Gastroesophageal sphincter (tissue), 4 donors: Measurements from ENCODE around the gene ARHGAP26. TPM values are rescaled to one million over a fixed set of nuclear protein-coding genes. Genes with fewer than 3 reads are reported as not detected.

ENCODE experiments used
- ATAC-seq: fragments of 150-250 bp; one replicate; pipeline ENCODE4 v1.9.1; 2016; ENCODE audit warnings: mild to moderate bottlenecking, moderate library complexity
- H3K27ac ChIP-seq, 4 donors: fragments of 200-600 bp; sonication (generic) in 3 of 4; 1 replicate in 3 of 4; 2 replicates in 1 of 4; pipeline ENCODE4 v1.5.1; 2016 to 2019
- H3K27me3 ChIP-seq: fragments of 200-600 bp; sonication (generic); one replicate; pipeline ENCODE4 v1.5.1; 2019
- H3K36me3 ChIP-seq, 2 donors: fragments of 200-600 bp; sonication (generic); one replicate each; pipeline ENCODE4 v1.5.1; 2019; ENCODE audit warnings: control low read depth in 1 of 2
- H3K4me1 ChIP-seq, 3 donors: fragments of 200-600 bp; sonication (generic); 1 replicate in 2 of 3; 2 replicates in 1 of 3; pipeline ENCODE4 v1.5.1; 2016 to 2019; ENCODE audit warnings: control low read depth in 2 of 3
- H3K4me3 ChIP-seq, 2 donors: fragments of 200-600 bp; sonication (generic); one replicate each; pipeline ENCODE4 v1.5.1; 2019; ENCODE audit warnings: mild to moderate bottlenecking in 1 of 2, moderate library complexity in 1 of 2
- H3K9me3 ChIP-seq, 3 donors: fragments of 200-600 bp; sonication (generic); one replicate each; pipeline ENCODE4 v1.5.1; 2017 to 2019; ENCODE audit warnings: control low read depth in 2 of 3
- EP300 ChIP-seq: sonication (generic); formaldehyde crosslinking; IDR thresholded peaks from one replicate; pipeline ENCODE4 v1.6.1; 2017; ENCODE audit warnings: antibody characterized with exemption, mild to moderate bottlenecking
- POLR2A ChIP-seq, 2 donors: fragments of 450-650 bp; IDR thresholded peaks; one replicate each; pipeline ENCODE4 v1.6.1; 2017; ENCODE audit warnings: antibody characterized with exemption in 2 of 2, mild to moderate bottlenecking in 2 of 2, moderate library complexity in 1 of 2
- POLR2AphosphoS5 ChIP-seq: sonication (generic); formaldehyde crosslinking; IDR thresholded peaks from one replicate; pipeline ENCODE4 v1.6.1; 2017; ENCODE audit warnings: antibody characterized with exemption
- WGBS, 2 donors: methylation state at CpG; one replicate each; pipeline ENCODE4 v1.1.5; 2018; ENCODE audit warnings: low coverage in 1 of 2; 5-methylcytosine and 5-hydroxymethylcytosine counted together
- total RNA-seq, 4 donors: library from RNA; depleted of rRNA; stranded (reverse); fragments of >200 nt; gene quantifications; one replicate each; pipeline ENCODE4 v1.1.0, GENCODE V29; 2016
- TF ChIP-seq, protein P1 (sequence below), 4 experiments: fragments of 200-600 bp in 2 of 4; fragments of 450-650 bp in 2 of 4; sonication (generic) in 1 of 4; IDR thresholded peaks; one replicate each; pipeline ENCODE4 v1.5.1; 2017 to 2019; ENCODE audit warnings: antibody characterized with exemption in 4 of 4, mild to moderate bottlenecking in 2 of 4, moderate library complexity in 2 of 4

Gene ARHGAP26
- total RNA-seq, 4 donors from 2014 or later = 15.2 to 41.7 (median 31.7) TPM

DNA sequence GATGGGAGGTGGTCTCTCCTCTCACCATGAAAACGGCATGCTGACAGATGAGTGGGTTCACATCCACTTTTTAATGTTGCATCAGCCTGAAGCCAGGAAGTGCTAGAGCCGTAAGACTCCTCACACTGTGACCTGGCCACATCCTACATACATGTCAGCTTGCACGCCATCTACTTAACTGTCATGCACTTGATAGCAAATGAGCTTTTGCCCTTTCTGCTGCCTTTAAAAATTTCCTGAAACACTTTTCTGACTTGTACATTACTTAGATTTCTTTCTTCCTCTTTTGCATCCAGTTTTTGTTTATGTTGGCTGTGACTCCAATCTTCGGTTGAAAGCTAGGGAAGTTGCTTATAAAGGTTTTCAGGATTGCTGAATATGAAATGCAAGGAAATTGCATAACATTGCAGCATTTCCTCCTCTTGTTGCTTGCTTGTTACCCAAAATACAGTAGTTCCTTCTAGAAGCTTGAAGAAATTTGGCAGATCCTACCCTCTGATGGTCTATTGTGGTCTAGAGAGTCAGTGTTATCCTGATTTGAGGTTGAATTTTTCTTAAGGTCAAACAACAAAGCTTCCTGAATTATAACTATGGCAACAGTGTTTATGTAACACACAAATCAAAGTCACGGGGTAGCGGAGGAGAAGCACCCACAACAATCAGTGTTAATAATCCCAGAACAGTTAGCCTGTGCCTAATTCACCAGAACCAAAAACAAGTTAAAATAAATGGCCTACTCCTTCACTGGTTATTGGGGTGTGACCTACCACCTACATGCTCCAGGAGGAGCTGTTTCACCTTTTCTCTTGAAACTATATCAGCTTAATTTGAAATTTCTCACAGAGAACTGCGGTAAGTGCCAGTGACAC lies 232.5 kb downstream of the ARHGAP26 start:
- TF ChIP-seq POLR2AphosphoS5 (peak; percentile 58), EP300 (no peak), POLR2A (IDR thresholded peaks at IDR 0.05) (no peak)
- TF ChIP-seq, protein P1, sequence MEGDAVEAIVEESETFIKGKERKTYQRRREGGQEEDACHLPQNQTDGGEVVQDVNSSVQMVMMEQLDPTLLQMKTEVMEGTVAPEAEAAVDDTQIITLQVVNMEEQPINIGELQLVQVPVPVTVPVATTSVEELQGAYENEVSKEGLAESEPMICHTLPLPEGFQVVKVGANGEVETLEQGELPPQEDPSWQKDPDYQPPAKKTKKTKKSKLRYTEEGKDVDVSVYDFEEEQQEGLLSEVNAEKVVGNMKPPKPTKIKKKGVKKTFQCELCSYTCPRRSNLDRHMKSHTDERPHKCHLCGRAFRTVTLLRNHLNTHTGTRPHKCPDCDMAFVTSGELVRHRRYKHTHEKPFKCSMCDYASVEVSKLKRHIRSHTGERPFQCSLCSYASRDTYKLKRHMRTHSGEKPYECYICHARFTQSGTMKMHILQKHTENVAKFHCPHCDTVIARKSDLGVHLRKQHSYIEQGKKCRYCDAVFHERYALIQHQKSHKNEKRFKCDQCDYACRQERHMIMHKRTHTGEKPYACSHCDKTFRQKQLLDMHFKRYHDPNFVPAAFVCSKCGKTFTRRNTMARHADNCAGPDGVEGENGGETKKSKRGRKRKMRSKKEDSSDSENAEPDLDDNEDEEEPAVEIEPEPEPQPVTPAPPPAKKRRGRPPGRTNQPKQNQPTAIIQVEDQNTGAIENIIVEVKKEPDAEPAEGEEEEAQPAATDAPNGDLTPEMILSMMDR (IDR thresholded peaks at IDR 0.05) = peak; percentile 33 to 68 (median 64)
- H3K4me1 ChIP-seq = peaks cover 20 to 56% (median 34%) of the 10 kb centered on the region in 3 donors
- peak overlapping the region; percentile 45 to 73 (median 56) for H3K27ac ChIP-seq
- H3K4me3 ChIP-seq = no peak overlapping the region
- H3K36me3 ChIP-seq = no peaks in the 10 kb centered on the region
- WGBS, 2 donors = 15 to 22% methylated on average over 6 to 7 of the region's 7 CpGs
- no peaks in the 10 kb centered on the region for H3K27me3 ChIP-seq
- peak; percentile 81 for ATAC-seq
- no peaks in the 10 kb centered on the region for H3K9me3 ChIP-seq

- TF ChIP-seq POLR2AphosphoS5 (no peak), POLR2A (IDR thresholded peaks at IDR 0.05) (no peak), EP300 (no peak)
- TF ChIP-seq, protein P1 (IDR thresholded peaks at IDR 0.05) = no peak
- ATAC-seq = no peak
- H3K27me3 ChIP-seq = no peaks in the 10 kb centered on the region
- no peaks in the 10 kb centered on the region for H3K36me3 ChIP-seq
- H3K27ac ChIP-seq = peak overlapping the region; percentile 32 to 73 (median 56)
- no peak overlapping the region for H3K4me3 ChIP-seq
- WGBS, 2 donors = 85 to 100% methylated on average over 1 to 3 of the region's 3 CpGs
- no peaks in the 10 kb centered on the region for H3K9me3 ChIP-seq
- peaks cover 20 to 62% (median 34%) of the 10 kb centered on the region in 3 donors for H3K4me1 ChIP-seq
These were observed 233.1 kb downstream of the ARHGAP26 start for GRCh38 chr5:143003328-143003636.

DNA sequence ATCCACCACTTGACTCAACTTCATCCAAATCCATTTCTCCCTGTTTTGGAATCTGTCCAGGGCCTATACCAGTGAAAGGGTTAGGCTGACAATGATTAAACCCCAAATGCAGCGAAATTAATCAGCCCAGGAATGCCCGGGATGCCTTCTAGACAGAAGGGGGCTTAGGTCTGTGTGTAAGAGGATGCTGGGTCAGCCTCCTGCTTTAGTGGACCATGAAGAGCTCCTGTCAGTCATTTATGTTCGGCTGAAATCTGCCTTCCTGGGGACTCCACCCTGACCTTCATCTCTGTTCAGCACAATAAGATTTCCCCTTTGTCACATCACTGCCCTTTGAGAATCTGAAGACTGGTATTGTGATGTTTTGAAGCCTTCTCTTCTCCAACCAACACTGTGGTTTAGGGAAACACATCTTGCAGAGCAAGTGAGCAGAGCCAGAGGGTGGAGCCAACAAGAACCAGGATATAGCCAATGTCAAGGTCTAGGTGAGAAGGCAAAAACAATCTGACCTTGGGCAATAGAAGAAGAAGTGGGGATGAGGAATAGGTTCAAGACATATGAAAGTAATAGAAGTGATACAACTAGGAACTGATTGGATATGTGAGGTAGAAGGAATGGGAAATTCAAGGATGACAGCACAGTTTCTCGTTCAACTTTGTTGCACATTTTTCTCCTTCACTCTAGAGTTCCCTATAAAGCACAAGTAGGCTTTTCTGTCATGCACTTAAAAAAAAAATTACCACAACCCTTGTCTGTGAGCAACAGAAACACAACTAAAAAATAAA lies 234.4 kb downstream of the ARHGAP26 start:
- H3K9me3 ChIP-seq = no peaks in the 10 kb centered on the region
- no peaks in the 10 kb centered on the region for H3K27me3 ChIP-seq
- no peaks in the 10 kb centered on the region for H3K36me3 ChIP-seq
- TF ChIP-seq EP300 = no peak
- no peak for TF ChIP-seq POLR2AphosphoS5
- TF ChIP-seq, protein P1 (IDR thresholded peaks at IDR 0.05) = no peak
- TF ChIP-seq POLR2A (IDR thresholded peaks at IDR 0.05) = no peak
- no peak for ATAC-seq
- WGBS, 2 donors = 59 to 78% methylated on average over 1 to 4 of the region's 4 CpGs
- H3K4me1 ChIP-seq = peaks cover 20 to 72% (median 34%) of the 10 kb centered on the region in 3 donors
- H3K27ac ChIP-seq = no peak overlapping the region
- no peak overlapping the region for H3K4me3 ChIP-seq

DNA sequence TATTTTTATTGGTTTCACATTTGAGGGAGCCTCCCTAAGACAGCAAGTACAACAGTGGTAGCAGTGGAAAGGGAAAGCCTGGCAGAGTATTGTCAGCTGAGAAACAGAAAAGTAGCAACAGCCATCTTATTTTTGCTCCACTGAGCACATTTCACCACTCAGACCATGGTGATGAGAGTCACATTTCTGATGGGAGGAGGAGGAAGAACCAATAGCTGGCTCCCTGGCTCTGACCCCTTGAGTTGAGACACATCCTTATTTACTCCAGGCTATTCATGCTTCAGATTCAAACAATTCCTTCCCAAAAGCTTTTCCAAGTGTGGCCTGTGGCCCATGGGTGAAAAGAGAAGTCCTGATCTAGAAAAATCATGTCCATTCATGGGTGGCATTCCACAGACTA lies 236.3 kb downstream of the ARHGAP26 start:
- peak; percentile 54 for ATAC-seq
- Histone ChIP-seq H3K4me1 (peaks cover 20 to 70% (median 34%) of the 10 kb centered on the region in 3 donors), H3K9me3 (no peaks in the 10 kb centered on the region), H3K27me3 (no peaks in the 10 kb centered on the region), H3K36me3 (no peaks in the 10 kb centered on the region), H3K4me3 (no peak overlapping the region), H3K27ac (peak overlapping the region in 3 of 4 donors; percentile 61 to 76 (median 73))
- TF ChIP-seq EP300 (no peak), POLR2A (IDR thresholded peaks at IDR 0.05) (no peak)

DNA sequence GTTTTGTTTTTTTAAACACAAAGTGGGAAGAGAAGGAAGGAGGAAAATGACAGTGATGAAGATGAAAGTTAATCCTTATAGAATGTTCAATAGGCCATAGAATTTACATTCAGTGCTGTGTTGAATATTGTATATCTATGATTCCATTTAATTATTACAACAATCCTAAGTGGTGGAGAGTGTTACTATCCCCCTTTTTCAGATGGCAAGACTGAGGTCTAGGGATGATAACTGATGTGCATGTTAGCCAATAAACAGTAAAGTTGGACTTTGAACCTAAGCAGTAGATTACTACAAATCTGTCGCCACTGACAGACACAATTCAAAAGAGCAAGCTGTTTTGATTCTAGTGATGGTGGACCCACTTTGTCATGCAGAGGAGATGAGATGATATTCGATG lies 237.9 kb downstream of the ARHGAP26 start:
- H3K36me3 ChIP-seq = no peaks in the 10 kb centered on the region
- H3K9me3 ChIP-seq = no peaks in the 10 kb centered on the region
- no peaks in the 10 kb centered on the region for H3K27me3 ChIP-seq
- 83 to 100% methylated on average over 1 to 2 of the region's 2 CpGs for WGBS, 2 donors
- peak overlapping the region in 1 of 4 donors; percentile 76 for H3K27ac ChIP-seq
- no peak for ATAC-seq
- no peak overlapping the region for H3K4me3 ChIP-seq
- TF ChIP-seq POLR2AphosphoS5 (no peak), EP300 (no peak), POLR2A (IDR thresholded peaks at IDR 0.05) (no peak)
- TF ChIP-seq, protein P1 (IDR thresholded peaks at IDR 0.05) = no peak
- H3K4me1 ChIP-seq = peaks cover 6 to 55% (median 20%) of the 10 kb centered on the region in 3 donors
